HG02759 (cell line): ENCODE measurements around the gene BRD7.

Experiments
- ATAC-seq: cut with Tn5 transposase; IDR thresholded peaks from one replicate; pipeline ENCODE4 v1.9.1; 2021; ENCODE audit warnings: mild to moderate bottlenecking, moderate library complexity; ENCODE audit not compliant: unreplicated experiment

Gene BRD7

DNA sequence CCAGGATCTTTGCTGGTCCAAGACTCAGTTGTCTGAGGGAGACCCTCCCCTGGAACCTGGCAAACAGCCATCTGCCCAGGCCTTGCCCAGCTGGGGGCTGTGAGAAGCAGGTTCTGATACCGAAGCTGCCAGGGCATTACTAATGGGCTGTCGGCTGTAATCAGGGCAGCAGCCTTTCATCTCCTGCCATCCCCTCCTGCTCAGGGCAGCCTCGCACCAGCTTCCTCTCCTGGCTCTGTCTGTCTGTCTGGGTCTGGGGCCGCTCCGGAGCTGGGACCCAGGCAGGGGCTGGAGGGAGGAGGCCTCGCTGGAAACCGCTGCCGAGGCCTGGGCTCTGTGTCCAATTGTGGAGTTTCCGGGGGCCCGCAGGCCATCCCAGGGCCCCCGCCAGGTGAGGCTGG is 21.6 kb upstream of the BRD7 start:
- no peak for ATAC-seq

DNA sequence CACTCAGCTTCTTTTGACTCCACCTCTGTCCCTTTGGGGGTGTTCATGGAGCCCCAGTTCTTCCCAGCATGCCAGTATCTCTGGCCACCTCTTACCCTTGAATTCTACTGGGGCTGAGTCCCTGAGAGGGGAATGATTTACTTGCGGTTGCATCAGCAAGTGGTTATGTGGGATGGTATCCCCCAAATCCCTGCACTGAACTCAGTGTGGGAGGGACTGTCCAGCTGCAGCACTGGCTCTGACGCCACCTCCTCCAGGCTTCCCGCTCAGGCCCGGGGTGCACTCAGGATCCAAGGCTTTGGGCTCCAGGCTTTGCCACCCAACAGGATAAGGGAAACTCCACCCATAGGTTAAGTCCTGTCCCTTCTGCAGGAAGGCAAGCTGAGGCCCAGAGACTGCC is 21.1 kb upstream of the BRD7 start:
- no peak for ATAC-seq

DNA sequence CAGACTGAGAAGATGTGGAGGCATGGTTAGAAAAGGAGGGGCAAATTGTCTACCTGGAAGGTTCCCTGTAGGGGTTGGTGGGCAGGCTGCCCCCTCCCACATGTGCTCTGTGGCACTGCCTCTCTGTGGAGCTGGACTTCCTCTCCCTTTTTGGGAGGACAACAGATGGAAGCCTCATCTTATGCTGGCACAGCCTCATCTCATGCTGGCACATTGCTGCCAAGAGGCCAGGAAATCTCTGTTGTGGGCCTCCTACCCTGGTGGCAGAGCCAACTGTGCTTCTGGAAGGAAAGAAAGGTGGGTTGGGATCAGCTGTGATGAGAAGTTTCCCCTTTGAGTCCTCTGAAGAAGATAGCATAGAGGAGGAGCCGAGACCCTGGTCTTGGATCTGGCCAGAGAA is 19.7 kb upstream of the BRD7 start:
- no peak for ATAC-seq

DNA sequence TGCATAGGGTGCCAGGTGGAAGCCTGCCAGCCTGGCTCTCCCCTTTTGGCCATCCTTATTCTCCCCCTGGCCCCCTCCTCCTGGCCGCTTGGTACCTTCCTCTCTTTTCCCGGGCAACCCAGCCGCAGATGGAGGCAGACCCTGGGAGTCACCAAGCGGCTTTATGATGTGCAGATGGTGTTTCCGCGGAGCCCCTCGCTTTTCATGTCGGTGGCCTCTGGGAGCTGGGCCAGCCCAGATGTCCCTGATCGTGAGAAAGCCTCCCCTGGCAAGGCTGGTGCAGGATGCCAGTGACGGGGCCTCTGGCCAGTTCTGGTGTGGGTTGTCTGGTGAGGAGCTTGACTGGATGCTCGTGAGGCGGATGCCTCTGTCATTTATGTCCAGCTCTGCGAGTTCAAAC is 18.0 kb upstream of the BRD7 start:
- no peak for ATAC-seq

DNA sequence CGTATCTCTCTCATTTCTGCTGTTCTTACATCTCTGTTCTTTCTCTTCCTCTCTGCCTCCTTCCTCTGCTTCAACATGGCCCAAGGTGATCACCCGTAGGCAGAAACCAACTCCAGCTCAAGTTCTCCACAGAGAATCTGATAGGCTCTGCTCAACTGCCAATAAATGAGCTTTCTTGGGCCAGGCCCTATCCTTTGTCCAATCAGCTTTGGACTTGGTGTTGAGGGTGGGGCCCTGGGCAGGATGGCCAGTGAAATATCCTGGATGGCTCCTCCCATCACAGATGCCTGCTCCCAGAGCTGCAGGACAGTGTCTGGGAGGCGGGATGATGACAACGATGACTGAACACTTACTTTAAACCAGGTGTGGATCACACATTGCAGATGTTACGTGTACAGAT is 17.4 kb upstream of the BRD7 start:
- ATAC-seq: no peak

DNA sequence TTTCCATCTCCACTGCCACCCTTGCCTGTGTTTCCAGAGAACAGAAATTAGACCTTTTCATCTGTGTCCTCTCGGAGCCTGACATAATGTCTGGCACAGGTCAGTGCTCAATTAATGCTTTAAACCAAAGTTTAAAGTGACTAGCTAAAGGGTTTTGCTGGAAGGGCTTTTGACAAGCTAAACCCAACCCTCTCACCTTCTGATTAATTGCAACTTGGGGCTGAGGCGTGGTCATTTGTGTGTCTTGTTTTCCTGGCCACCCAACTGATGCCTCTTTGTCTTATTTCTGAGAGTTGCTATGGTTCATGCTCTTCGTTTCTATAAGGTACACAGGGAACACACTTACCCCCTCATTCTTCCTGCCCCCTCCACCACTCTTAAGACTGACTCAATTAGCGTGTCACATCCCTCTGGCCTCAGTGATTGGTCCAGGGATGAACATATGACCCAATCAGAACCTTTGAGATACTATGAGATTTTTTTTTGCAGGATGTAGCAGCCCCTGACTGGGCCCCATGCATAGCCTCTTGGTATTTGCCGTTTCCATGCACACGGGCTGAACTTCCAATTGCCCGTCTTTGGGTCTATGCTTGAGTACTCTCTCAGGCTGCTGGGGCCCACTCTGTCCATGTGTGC is 15.8 kb upstream of the BRD7 start:
- ATAC-seq: no peak

DNA sequence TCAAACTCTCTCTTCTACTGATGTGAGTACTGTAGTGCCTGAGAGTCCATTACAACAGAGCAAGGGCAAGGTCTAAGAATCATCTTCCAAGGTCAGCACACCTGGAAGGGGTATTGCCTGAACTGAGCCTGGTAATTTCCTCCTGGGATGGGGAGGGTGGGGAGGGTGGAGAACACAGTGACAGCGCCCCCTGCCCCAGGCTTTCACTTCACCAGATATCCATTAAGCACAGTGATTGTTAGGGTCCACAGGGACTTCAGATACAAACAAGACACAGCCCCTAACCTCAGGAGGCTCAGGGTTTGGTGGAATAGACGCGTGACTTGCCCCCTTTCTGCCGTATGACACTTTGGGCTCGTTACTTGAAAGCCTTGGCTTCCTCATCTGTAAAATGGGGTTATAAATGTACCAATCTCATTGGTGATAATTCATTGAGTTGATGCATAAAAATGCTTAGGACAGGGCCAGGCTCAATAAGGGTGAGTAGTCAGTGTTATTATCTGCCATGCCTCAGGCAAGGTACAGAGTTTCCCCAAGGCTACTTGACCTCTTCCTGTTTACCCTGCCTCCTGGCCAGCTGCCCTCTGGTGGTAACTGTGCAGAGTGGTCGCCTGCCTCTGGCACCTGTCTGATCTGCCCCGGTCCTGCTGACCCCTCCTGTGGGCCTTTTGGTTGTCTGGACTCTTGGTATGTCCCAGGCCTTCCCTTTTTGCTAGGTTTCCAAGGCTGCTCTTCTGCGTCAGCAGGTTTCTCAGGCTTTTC is 13.1 kb upstream of the BRD7 start:
- peak; percentile 44 for ATAC-seq

DNA sequence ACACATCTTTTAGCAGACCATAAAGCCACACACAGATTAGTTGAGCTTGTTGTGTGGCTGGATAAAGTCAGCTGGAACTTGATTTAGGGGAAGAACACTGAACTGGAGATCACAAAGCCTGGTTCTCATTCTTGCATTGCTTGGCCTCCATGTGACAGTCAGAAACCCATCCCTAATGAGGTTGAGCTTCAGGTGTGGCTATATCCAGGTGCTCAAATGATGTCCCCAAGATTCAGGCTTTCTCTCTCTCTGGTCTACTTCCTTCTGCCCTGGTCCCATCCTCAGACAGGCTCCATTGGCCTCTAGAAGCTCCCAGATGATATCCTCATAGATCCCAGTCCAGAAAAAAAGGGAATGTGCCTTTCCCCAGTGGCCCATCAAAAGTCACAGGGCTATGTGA is 9.6 kb upstream of the BRD7 start:
- no peak for ATAC-seq

DNA sequence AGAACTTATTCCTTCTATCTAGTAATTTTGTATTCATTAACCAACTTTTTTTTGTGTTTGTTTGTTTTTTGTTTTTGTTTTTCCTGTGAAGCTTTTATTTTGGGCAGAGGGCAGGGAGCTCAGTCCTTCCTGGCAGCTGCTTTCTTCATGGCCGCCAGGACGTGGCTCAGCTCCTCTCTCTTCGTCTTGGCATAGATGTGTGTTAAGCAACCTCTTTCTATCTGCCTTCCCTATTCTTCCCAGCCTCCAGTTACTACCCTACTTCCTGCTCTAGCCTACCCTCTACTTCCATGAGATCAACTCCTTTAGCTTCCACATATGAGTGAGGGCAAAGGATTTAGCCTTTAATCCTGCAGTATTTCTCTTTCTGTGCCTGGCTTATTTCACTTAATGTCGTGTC is 8.2 kb upstream of the BRD7 start:
- ATAC-seq: no peak

DNA sequence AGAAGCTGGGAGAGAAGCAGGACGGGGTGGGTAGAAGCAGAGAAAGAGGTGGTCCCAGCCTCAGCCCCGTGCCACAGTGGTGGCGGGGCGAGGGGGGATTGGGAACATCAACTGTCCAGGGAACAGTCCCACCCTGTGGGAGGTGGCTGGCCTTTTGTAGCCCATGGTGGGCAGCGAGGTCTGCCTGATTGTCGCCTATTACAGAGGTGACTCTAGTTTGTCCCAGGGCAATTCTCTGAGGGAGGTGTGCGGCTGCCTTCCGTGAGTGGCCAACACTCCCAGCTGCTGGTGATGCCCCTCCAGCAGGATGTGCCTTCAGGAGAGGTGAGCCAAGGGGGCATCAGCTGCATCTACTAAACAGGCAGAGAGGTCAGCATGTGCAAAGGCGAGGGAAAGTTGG is 5.0 kb upstream of the BRD7 start:
- ATAC-seq: no peak

DNA sequence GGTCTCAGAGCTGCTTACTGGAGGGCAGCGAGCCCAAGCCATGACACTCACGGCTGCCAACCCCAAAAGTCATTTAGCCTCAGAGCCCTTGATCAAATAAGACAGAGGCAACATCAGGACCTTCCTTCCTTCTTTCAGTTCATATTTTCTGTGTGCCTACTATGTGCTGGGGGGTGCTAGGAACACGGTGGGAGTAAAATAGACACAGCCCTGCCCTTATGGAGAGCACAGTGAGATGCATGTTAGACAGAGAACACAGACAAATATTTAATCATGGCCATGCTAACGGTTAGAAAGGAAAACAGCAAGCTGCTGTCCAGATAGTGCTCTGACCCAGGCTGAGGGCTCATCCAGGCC is 4.5 kb upstream of the BRD7 start:
- no peak for ATAC-seq

DNA sequence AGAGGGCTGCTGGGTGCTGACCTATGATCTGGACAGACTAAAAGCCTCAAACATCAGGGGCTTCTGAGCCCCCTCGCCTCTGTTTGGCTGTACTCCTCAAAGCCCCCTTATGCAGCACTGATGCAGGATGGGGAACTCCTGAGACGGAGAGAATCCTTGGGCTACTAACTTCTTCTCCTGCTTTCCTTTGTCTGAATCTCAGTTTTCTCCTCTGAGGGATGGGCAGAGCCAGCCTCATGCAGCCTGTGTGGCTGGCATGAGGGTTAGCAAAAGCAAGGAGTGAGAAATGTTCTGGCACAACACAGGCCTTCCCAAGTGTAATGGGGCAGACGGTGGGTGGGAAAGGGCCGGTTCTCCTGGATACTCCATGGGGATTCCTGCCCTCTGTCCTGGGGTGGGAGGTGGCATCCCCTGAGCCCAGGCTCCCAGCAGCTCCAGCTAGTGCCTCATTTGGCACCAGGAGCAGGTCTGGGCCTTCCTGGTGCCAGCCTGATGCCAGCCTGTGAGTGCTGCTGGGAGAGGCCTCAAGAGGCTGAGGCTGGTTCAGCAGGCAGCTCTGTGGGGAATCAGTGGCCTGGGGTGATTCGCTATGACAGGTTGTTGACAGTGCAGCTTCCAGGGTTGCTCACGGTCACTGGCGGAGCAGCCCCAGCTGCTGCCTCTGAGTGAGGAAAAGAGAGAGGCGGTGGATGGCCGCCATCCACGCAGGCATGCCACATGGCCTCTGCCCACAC is 4.0 kb upstream of the BRD7 start:
- no peak for ATAC-seq

DNA sequence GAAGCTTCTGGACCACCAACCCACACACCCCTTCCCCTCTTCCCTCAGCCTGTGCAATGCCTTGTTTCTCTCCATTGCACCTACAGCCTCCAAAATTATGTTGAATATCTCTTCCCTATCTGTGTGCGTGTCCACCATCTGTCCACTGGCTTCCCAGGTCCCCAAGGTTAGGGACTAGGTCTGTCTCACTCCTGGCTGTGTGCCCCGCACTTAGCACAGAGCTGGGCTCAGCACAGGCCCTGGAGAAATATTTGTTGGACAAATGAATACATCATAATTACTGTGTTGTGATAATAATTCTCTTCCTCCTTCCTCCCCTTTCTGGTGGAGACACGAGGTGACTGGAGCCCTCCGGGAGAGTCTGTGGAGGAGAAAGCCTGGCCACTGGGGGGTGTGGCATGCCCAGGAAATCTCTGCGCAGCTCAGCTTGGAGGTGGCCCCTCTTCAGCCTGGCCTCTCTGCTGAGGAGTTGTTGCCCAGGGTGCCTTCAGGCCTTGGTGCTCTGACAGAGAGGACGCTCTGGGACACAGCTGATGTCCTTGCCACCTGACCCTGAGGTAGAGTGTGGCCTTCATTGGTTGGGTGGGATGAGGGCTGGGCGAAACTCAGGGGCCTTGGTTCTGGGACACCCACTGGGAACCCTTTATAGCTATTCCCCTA is 3.3 kb upstream of the BRD7 start:
- ATAC-seq: no peak

DNA sequence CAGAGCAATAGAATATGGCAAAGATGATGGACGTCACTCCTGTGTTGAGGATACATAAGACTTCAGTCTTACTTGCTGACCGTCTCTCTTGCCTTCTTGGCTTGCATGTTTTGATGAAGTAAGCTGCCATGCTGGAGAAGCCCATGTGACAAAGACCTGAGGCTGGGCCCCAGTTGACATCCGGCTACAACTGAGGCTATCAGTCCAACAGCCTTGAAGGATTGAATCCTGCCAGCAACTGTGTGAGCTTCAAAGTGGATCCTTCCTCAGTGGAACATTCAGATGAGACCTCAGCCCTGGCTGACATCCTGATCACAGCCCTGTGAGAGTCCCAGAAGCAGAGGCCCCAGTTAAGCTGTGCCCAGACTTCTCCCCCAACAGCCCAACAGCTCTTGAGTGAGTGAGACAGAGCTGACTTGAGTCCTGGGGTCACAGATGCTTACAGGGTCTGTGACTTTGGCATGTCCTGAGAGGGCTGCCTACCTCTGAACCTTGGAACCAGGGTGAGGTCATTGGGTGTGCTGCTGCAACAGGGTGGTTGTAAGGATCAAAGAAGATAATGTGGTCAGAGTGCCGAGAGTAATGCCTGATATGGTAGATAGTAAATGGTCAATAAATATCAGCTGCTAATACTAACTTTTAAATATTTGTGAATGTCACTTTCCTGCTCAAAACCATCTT is 2.4 kb upstream of the BRD7 start:
- ATAC-seq: no peak

DNA sequence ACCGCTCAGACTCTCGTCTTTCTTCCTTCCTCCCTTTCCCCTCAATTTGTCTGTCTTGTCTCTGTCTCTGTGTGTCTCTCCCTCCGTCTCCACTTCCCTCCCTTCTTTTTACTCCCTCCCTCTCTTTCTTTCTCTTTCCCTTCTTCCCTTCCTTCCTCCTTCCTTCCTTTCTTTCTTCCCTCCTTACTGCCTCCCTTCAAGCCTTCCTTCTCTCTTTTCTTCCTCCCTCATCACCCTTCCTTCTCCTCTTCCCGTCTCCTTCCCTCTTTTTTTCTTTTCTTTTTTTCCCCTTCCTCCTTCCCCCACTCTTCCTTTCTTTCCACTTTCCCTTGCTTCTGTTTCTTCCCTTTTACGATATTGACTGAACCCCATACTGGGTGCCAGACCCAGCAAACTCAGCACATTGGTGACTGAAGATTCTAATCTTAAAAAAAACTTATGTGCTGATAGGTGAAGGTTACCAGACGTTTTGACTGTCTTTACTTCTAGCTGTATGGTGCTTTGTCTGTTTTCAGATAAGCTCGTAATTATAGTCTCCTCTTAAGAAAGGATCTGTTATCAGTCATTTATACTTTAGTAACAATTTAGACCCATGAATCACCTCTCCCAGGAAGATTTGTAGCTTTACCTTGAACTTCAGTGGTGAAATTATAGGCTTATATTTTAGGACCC is 481 bp upstream of the BRD7 start:
- ATAC-seq: peak; percentile 3

DNA sequence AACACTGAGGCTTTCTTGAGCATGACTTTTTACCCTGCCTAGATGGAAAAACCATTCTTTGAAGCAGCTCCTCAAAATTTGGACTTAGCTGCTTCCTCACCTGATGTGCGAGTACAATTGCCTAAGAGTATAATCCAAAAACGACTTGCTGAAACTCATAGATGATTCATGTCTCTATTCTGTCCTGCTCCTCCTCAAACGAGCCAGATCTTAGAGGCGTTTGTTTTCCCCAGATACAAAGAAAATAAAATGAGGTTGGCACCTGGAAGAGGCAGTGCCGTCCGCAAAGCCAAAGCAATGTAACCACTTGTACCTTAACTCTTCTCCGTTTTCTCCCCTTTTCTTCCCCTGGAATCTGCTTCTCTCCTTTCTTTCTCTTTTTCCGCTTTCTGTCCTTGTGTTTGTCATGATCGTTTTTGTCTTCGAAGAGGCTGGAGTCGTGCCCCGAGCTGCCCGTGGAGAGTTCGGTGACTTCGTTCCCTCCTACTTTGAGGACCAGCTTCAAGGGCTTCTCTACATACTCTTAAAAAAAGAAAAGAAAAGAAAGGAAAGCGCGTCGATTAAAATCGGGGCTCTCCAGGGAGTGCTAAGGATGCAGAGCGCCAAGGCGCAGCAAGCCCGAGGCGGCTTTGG is 895 bp downstream of the BRD7 start:
- no peak for ATAC-seq

DNA sequence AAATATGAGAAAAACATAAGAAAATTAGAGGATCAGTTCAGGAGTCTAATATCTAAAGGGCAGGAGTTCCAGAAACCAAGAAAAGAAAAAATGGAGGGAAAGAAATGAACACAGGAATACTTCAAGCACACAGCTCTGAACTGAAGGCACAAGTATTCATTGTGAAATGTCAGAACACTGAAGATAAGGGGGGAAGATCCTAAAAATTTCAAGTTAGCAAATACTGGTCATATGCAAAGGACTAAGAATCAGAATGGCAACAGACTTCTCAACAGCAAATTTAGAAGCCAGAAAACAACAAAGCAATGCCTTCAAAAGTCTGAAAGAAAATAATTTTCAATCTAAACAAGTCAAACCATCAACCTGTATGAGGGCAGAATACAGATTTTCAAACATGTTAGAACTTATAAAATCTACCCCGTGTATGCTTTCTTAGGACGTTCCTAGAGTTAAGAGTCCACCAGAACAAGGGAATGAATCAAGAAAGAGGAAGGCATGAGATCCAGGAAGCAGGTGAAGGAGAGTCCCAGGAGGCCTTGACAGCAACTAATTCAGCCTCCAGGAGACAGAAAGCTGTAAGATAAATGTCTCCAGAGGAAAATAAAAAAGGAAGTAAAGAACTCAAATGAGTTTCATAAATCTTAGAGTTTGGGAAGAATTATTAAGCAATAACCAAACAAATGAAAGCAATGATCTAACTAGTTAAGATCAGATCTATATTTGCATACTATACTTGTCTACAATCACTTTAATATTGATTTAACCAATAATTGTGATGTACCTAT is 2.8 kb downstream of the BRD7 start:
- no peak for ATAC-seq

DNA sequence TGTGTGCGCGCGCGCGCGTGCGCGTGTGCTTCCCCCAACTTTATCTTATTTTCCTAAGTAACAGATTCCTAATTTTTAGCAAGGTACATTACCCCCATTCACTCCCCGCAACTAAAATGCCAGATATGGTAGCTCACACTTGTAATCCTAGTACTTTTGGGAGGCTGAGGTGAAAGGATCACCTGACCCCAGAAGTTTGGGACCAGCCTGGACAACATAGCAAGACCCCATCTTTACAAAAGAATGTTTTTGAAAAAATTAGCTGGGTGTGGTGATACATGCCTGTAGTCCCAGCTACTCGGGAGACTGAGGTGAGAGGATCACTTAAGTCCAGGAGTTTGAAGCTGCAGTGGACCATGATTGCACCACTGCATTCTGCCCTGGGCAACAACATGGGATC is 5.1 kb downstream of the BRD7 start:
- no peak for ATAC-seq

DNA sequence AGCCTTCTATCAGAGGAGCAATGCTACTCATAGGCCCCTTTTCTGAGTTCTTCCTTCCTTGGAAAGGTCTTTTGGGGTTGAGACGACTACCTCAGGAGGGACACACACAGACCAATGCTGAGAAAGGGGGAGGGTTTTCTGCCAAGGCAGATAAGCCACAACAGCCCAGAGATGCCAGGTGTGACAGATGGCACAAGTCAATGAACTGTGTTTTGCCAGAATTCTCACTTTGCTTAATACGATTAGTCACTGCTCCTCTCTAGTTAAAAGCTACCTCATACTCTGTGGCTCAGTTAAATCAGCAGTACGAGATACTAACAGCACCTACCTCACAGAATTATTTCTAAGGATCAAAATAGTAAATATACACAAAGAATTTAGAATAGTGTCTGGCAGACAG is 8.0 kb downstream of the BRD7 start:
- no peak for ATAC-seq
